A549 (cell line): ENCODE data around the gene TRPV4.

Experiments
- CBX8 ChIP-seq: fragments of 200-600 bp; sonication (generic); IDR thresholded peaks from 2 replicates; pipeline ENCODE4 v1.6.1; 2016
- CTCF ChIP-seq: fragments of >200 bp; sonication (Bioruptor Twin); formaldehyde crosslinking; IDR thresholded peaks from 3 replicates; pipeline ENCODE4 v1.5.1; 2016
- MAZ ChIP-seq: fragments of 150-350 bp; IDR thresholded peaks from 2 replicates; pipeline ENCODE4 v1.6.1; 2014; ENCODE audit warnings: antibody characterized with exemption, low read depth, low read length, borderline replicate concordance
- TP53 ChIP-seq: fragments of 250-450 bp; sonication (Bioruptor Pico); IDR thresholded peaks from 2 replicates; pipeline ENCODE4 v1.5.0; 2021; ENCODE audit warnings: mild to moderate bottlenecking, moderate library complexity

GRCh38 chr12:109798691-109799090 is 34.5 kb downstream of the TRPV4 start:
- TF ChIP-seq CTCF (no peak), CBX8 (no peak), TP53 (CRISPR knock-in tag) (no peak), MAZ (no peak)
